ENCODE data around the gene JPH4. TPM values are rescaled to one million over a fixed set of nuclear protein-coding genes. Genes with fewer than 3 reads are reported as not detected.

JPH4 gene
- total RNA-seq, 1 donor from 2014 or later: 6.2 TPM

DNA sequence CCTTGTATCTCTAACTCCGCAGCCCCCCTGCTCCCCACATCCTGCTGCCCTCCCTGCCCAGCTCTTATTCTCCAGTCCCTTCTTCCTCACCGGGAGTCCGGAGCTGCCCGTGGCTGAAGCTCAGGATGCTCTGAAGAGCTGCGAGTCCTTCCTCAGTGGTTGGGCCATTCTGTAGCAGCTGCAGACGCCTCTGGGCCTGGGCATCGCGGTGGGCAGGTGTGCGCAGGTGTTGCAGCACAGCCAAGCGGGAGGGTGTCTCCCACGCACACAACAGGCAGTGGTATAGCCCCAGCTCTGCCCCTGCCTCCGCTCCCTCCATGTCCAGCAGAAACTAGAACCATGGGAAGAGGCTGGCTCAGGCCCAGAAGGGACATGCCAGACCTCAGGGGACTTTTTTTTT, 47.2 kb downstream of the JPH4 start:
- Histone ChIP-seq H3K9me3 (no peaks in the 10 kb centered on the region), H3K4me1 (no peaks in the 10 kb centered on the region), H3K27me3 (no peaks in the 10 kb centered on the region), H3K36me3 (no peaks in the 10 kb centered on the region), H3K27ac (no peak overlapping the region), H3K4me3 (no peak overlapping the region)
- ATAC-seq: no peak
- DNase-seq: no peak
- TF ChIP-seq, protein P1, sequence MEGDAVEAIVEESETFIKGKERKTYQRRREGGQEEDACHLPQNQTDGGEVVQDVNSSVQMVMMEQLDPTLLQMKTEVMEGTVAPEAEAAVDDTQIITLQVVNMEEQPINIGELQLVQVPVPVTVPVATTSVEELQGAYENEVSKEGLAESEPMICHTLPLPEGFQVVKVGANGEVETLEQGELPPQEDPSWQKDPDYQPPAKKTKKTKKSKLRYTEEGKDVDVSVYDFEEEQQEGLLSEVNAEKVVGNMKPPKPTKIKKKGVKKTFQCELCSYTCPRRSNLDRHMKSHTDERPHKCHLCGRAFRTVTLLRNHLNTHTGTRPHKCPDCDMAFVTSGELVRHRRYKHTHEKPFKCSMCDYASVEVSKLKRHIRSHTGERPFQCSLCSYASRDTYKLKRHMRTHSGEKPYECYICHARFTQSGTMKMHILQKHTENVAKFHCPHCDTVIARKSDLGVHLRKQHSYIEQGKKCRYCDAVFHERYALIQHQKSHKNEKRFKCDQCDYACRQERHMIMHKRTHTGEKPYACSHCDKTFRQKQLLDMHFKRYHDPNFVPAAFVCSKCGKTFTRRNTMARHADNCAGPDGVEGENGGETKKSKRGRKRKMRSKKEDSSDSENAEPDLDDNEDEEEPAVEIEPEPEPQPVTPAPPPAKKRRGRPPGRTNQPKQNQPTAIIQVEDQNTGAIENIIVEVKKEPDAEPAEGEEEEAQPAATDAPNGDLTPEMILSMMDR (IDR thresholded peaks at IDR 0.05): no peak
- intact Hi-C loops (cut with DNase I): no loop called here

DNA sequence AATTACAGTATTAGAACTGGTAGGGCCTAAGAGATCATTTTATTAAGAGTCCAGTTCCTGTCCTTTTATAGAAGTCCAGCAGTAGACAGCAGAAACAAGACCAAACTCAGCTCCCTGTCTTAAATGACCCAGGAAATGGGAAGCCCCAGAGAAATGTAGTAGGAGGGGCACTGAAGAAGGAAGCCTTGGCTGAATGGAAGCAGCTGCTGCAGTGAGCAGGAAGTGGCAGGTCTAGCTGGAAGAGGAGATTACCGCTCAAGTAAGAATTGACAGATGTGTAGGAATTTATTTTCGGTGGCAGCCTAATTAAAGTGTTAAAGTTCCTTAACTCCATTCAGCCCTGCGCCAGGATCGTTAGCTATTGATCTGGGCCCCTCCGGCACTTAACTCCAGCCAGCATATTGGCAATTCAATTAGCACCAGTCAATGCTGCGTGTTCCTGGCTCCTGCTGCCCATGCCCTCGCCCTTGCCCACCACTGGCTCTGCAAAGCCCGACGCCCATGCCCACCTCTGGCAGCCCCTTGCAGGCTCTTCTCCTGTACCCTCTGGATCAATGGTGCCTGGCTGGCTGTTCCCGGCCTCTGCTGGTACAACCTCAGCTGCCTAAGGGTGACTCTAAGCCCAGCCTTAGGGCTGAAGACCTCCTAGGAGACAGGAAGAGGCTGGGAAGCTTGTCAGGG, 48.1 kb downstream of the JPH4 start:
- no peaks in the 10 kb centered on the region for H3K27me3 ChIP-seq
- no peaks in the 10 kb centered on the region for H3K9me3 ChIP-seq
- no peak overlapping the region for H3K4me3 ChIP-seq
- intact Hi-C loops (cut with DNase I): no loop called here
- no peak for ATAC-seq
- no peaks in the 10 kb centered on the region for H3K36me3 ChIP-seq
- H3K4me1 ChIP-seq: no peaks in the 10 kb centered on the region
- no peak for DNase-seq
- TF ChIP-seq, protein P1 (IDR thresholded peaks at IDR 0.05): no peak
- H3K27ac ChIP-seq: no peak overlapping the region

DNA sequence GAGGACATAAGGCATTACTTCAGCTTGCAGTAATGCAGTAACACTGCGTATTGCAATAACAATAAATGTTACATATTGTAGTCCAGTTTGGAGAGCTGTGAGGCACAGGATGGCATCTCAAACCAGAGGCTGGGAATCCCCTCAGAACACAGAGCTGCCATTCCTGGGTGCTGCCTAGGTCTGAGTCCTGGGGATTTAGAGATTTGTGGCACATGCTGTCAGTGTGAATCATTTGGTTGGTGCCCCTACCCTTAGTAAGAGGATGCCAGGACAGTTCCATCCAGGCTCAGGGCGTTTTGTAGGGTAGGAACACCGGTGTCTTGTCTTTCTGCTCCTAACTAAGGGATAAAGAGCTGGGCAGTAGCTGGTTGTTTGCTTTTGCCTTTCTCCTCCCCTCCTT, 49.6 kb downstream of the JPH4 start:
- DNase-seq (no peak), ATAC-seq (no peak)
- TF ChIP-seq, protein P1 (IDR thresholded peaks at IDR 0.05): no peak
- Histone ChIP-seq H3K4me1 (no peaks in the 10 kb centered on the region), H3K27ac (no peak overlapping the region), H3K9me3 (no peaks in the 10 kb centered on the region), H3K36me3 (no peaks in the 10 kb centered on the region), H3K4me3 (no peak overlapping the region), H3K27me3 (no peaks in the 10 kb centered on the region)
- intact Hi-C loops (cut with DNase I): no loop called here

DNA sequence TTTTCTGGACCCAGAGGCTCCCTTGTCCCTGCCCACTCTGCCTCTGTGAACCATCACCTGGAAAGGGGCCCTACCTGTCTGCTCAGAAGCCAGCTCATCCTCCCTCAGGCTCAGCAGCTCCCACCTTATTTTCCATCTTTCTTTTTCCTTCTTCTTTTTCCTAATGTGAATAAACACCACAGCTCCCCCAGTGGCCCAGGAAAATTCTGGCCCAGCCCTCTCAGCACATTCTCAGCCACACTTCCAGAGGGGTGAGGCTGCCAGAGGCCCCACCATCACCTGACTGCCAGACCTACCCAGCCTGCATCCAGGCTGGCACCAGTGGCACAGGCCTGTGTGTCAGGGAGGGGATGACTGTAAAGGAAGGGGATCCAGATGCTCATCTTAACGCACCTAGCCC, 50.0 kb downstream of the JPH4 start:
- no peak overlapping the region for H3K27ac ChIP-seq
- no peaks in the 10 kb centered on the region for H3K4me1 ChIP-seq
- no peaks in the 10 kb centered on the region for H3K36me3 ChIP-seq
- intact Hi-C loops (cut with DNase I): no loop called here
- no peaks in the 10 kb centered on the region for H3K9me3 ChIP-seq
- no peaks in the 10 kb centered on the region for H3K27me3 ChIP-seq
- H3K4me3 ChIP-seq: no peak overlapping the region
- no peak for DNase-seq
- TF ChIP-seq, protein P1 (IDR thresholded peaks at IDR 0.05): no peak
- no peak for ATAC-seq

DNA sequence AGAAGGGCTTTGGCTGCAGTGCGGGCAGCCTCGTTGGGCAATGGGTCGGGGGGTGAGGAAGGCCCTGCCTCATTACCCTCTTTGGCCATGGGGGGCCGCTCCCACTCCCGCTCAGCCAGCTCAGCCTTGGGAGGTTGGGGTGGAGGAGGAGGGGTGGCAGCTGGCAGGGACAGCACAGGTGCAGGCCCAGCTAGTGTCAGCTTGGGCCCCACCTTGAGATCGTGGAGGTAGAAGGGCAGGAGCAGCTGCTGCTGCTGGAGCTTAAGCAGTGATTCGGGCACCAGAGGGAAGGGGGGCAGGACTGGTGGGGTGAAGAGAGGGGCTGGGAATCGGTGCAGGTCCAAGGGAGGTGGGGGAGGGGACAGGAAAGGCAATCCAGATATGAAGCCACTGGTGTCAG, 53.0 kb downstream of the JPH4 start:
- H3K4me1 ChIP-seq: no peaks in the 10 kb centered on the region
- TF ChIP-seq, protein P1 (IDR thresholded peaks at IDR 0.05): no peak
- no peaks in the 10 kb centered on the region for H3K27me3 ChIP-seq
- H3K27ac ChIP-seq: no peak overlapping the region
- DNase-seq: no peak
- no peak for ATAC-seq
- H3K9me3 ChIP-seq: no peaks in the 10 kb centered on the region
- intact Hi-C loops (cut with DNase I): no loop called here
- no peak overlapping the region for H3K4me3 ChIP-seq
- H3K36me3 ChIP-seq: no peaks in the 10 kb centered on the region

DNA sequence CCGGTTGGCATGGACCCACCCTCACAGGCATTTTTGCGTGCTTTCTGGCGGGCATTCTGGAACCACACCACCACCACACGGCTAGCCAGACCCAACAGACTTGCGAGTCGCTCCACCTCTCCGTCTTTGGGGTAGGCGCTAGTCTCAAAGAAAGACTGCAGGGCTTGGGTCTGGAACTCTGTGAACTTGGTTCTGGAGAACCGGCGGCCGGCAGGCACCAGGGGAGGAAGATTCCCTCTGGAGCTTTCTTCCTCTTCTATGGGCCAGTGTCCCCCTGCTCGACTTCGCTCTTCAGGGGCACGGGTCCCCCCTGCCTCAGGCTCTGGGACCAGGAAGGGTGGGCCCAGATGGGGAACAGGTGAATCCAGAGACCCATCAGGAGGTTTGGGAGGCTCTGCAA, 53.6 kb downstream of the JPH4 start:
- TF ChIP-seq, protein P1 (IDR thresholded peaks at IDR 0.05): no peak
- H3K27ac ChIP-seq: no peak overlapping the region
- no peaks in the 10 kb centered on the region for H3K36me3 ChIP-seq
- intact Hi-C loops (cut with DNase I): no loop called here
- H3K4me1 ChIP-seq: no peaks in the 10 kb centered on the region
- H3K4me3 ChIP-seq: no peak overlapping the region
- DNase-seq (no peak), ATAC-seq (no peak)
- no peaks in the 10 kb centered on the region for H3K9me3 ChIP-seq
- no peaks in the 10 kb centered on the region for H3K27me3 ChIP-seq
